Caco-2 (cell line): ENCODE measurements around the gene CD86. TPM values are rescaled to one million over a fixed set of nuclear protein-coding genes. Genes with fewer than 3 reads are reported as not detected.

Experiments
- BruUV-seq: library from RNA; stranded (reverse); fragments of 400-500 nt; replicated peaks from 2 replicates; lab custom pipeline; 2021; lab: Mats Ljungman, UMichigan
- CTCF ChIA-PET: fragments of 300-600 bp; sonication (Branson Sonifier 250); formaldehyde crosslinking; loops from one replicate; lab custom pipeline; 2022; ENCODE audit warnings: antibody characterized with exemption; lab: Charles Lee
- POLR2A ChIA-PET: fragments of 300-600 bp; sonication (Branson Sonifier 250); formaldehyde crosslinking; loops from one replicate; lab custom pipeline; 2022; ENCODE audit warnings: antibody characterized with exemption; lab: Charles Lee
- DNase-seq, 2 experiments: peaks; one replicate each; pipeline versions ENCODE4 v3.0.0 to v3.0.0-alpha.2; 2020 to 2022
- H3K27me3 ChIP-seq: replicated peaks from 2 replicates; pipeline ENCODE4 v1.6.0; 2011; ENCODE audit warnings: low read length; ENCODE audit not compliant: control insufficient read depth, insufficient read depth
- H3K36me3 ChIP-seq: 2 replicates; pipeline ENCODE4 v1.5.1; 2011; ENCODE audit warnings: low read length; ENCODE audit not compliant: control insufficient read depth, insufficient read depth
- H3K4me1 ChIP-seq: fragments of 250-450 bp; sonication (Bioruptor Pico); 2 replicates; pipeline ENCODE4 v1.5.1; 2020; ENCODE audit warnings: mild to moderate bottlenecking
- H3K4me3 ChIP-seq: 2 replicates; pipeline ENCODE4 v1.5.1; 2011; ENCODE audit warnings: low read depth, mild to moderate bottlenecking, control low read depth, low read length
- H3K9me3 ChIP-seq: fragments of 250-450 bp; sonication (Bioruptor Pico); 2 replicates; pipeline ENCODE4 v1.5.1; 2020; ENCODE audit warnings: mild to moderate bottlenecking, moderate library complexity
- H3K27ac Mint-ChIP-seq: one replicate; pipeline ENCODE4 v1.8.0; 2022; ENCODE audit warnings: mixed read lengths; ENCODE audit not compliant: unreplicated experiment
- H3K27me3 Mint-ChIP-seq: one replicate; pipeline ENCODE4 v1.8.0; 2022; ENCODE audit warnings: mixed read lengths; ENCODE audit not compliant: insufficient read depth, unreplicated experiment
- H3K36me3 Mint-ChIP-seq: one replicate; pipeline ENCODE4 v1.8.0; 2022; ENCODE audit warnings: mild to moderate bottlenecking, mixed read lengths; ENCODE audit not compliant: insufficient read depth, unreplicated experiment
- H3K4me1 Mint-ChIP-seq: one replicate; pipeline ENCODE4 v1.8.0; 2022; ENCODE audit warnings: low read depth, mixed read lengths; ENCODE audit not compliant: unreplicated experiment
- H3K4me3 Mint-ChIP-seq: one replicate; pipeline ENCODE4 v1.8.0; 2022; ENCODE audit warnings: mild to moderate bottlenecking, moderate library complexity, mixed read lengths; ENCODE audit not compliant: unreplicated experiment
- H3K9me3 Mint-ChIP-seq: one replicate; pipeline ENCODE4 v1.8.0; 2022; ENCODE audit warnings: mixed read lengths; ENCODE audit not compliant: unreplicated experiment
- intact Hi-C: fragments of 100-400 bp; cut with micrococcal nuclease; formaldehyde crosslinking; loops from one replicate; pipeline ENCODE4 v1.10.0; 2022; ENCODE audit not compliant: unreplicated experiment
- total RNA-seq: library from RNA; stranded (reverse); gene quantifications from 2 replicates; pipeline ENCODE4 v1.2.3, GENCODE V29; 2022
- TF ChIP-seq, protein P1 (sequence below), 2 experiments: fragments of 200-600 bp in 1 of 2; IDR thresholded peaks; 1 replicate in 1 of 2; 2 replicates in 1 of 2; pipeline versions ENCODE4 v1.5.1 to v1.8.0; 2011 to 2022; ENCODE audit warnings: antibody characterized with exemption in 1 of 2, control low read depth in 1 of 2, inconsistent platforms in 1 of 2, low read depth in 1 of 2, low read length in 1 of 2, mild to moderate bottlenecking in 1 of 2, moderate library complexity in 1 of 2; ENCODE audit not compliant: insufficient read depth in 1 of 2, severe bottlenecking in 1 of 2, unreplicated experiment in 1 of 2

CD86 gene
- total RNA-seq, 1 experiment from 2014 or later: not detected

DNA sequence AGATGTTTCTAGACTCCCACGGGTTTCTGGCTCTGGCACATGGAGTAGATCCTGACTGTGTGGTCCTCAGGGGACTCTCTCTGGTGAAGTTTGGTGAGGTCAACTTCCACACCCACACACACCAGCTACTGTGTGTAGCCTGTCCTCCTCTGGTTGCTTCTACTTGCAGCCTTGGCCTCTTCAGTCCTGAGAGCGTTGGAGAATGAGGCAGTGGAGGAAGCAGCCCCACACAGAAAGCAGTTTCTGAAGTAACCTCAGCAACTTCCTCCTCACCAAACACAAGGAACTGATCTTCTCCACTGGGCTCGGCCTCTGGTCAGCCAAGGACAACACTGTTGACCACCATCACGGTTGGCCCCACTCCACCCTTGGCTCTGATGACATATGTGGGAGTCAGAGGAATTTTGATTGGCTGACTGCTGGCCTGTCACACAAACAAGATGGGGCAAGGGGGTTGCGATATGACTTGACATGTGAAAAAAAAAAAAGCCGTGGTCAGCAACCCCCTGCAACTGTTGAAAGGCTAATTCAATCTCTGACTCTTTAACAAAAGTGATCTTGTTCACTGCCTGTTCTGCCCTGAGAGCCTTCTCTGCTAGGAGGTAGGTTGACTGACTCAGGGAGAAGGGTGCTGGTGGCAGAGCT lies 19.6 kb downstream of the CD86 start:
- TF ChIP-seq, protein P1, sequence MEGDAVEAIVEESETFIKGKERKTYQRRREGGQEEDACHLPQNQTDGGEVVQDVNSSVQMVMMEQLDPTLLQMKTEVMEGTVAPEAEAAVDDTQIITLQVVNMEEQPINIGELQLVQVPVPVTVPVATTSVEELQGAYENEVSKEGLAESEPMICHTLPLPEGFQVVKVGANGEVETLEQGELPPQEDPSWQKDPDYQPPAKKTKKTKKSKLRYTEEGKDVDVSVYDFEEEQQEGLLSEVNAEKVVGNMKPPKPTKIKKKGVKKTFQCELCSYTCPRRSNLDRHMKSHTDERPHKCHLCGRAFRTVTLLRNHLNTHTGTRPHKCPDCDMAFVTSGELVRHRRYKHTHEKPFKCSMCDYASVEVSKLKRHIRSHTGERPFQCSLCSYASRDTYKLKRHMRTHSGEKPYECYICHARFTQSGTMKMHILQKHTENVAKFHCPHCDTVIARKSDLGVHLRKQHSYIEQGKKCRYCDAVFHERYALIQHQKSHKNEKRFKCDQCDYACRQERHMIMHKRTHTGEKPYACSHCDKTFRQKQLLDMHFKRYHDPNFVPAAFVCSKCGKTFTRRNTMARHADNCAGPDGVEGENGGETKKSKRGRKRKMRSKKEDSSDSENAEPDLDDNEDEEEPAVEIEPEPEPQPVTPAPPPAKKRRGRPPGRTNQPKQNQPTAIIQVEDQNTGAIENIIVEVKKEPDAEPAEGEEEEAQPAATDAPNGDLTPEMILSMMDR (IDR thresholded peaks at IDR 0.05; ENCODE audit: insufficient read depth in 1 of 2, low read depth in 1 of 2, low read length in 1 of 2, severe bottlenecking in 1 of 2, unreplicated experiment in 1 of 2): no peak
- Mint-ChIP-seq H3K4me3 (no peak overlapping the region), H3K27ac (no peak overlapping the region), H3K36me3 (no peaks in the 10 kb centered on the region), H3K27me3 (no peaks in the 10 kb centered on the region), H3K4me1 (no peaks in the 10 kb centered on the region), H3K9me3 (no peaks in the 10 kb centered on the region)
- Histone ChIP-seq H3K27me3 (no peaks in the 10 kb centered on the region), H3K9me3 (no peaks in the 10 kb centered on the region), H3K36me3 (no peaks in the 10 kb centered on the region), H3K4me1 (peaks cover 10% of the 10 kb centered on the region; the same call in 1 of the 2 replicates), H3K4me3 (no peak overlapping the region)
- CTCF ChIA-PET: no interaction called here
- POLR2A ChIA-PET: no interaction called here
- BruUV-seq: no TSS peak
- intact Hi-C loops: no loop called here
- DNase-seq: no peak

DNA sequence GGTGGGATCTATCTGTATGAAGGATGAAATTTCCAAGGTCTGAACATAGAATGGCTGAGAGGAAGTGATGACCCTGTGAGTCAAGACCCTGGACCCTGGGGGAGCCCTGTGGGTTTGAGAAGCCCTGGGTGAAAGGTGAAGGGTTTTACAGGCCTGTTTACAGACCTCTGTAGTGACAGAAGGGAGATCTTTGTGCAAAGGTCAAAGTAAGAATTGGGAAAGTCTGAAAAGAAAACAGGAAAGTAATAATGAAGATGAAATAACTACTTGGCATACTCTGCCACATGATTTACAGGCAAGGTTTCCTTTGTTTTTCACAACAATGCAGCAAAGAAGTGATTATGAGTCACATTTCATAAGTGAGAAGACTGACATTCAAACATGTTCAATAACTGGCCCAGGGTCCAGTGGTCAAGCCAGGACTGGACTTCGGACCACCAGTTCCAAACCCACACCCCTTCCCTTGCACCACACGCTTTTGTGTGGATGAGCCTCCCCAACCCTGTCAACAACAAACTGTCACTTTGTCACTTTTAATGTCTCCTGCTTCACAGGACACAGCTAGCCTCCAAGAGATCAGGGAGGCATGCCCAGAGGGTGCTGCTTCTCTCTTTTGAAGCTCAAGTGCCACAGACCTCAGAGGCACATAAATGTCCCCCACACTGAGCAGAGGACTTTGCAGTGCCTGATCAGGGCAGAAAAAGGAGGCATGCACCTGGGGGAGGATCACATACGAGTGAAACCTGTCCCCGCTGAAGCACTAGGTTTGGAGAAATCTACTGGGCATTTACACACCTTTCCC lies 21.5 kb downstream of the CD86 start:
- no peak overlapping the region for H3K4me3 ChIP-seq
- DNase-seq: no peak
- Mint-ChIP-seq H3K9me3 (no peaks in the 10 kb centered on the region), H3K36me3 (no peaks in the 10 kb centered on the region), H3K27me3 (peaks cover 6% of the 10 kb centered on the region), H3K4me1 (no peaks in the 10 kb centered on the region), H3K27ac (no peak overlapping the region), H3K4me3 (no peak overlapping the region)
- ChIA-PET POLR2A (no interaction called here), CTCF (no interaction called here)
- peaks cover 10% of the 10 kb centered on the region; the same call in 1 of the 2 replicates for H3K4me1 ChIP-seq
- no TSS peak for BruUV-seq
- no peaks in the 10 kb centered on the region for H3K27me3 ChIP-seq
- no peaks in the 10 kb centered on the region for H3K9me3 ChIP-seq
- H3K36me3 ChIP-seq: no peaks in the 10 kb centered on the region
- intact Hi-C loops: no loop called here
- TF ChIP-seq, protein P1 (IDR thresholded peaks at IDR 0.05; ENCODE audit: insufficient read depth in 1 of 2, low read depth in 1 of 2, low read length in 1 of 2, severe bottlenecking in 1 of 2, unreplicated experiment in 1 of 2): no peak

DNA sequence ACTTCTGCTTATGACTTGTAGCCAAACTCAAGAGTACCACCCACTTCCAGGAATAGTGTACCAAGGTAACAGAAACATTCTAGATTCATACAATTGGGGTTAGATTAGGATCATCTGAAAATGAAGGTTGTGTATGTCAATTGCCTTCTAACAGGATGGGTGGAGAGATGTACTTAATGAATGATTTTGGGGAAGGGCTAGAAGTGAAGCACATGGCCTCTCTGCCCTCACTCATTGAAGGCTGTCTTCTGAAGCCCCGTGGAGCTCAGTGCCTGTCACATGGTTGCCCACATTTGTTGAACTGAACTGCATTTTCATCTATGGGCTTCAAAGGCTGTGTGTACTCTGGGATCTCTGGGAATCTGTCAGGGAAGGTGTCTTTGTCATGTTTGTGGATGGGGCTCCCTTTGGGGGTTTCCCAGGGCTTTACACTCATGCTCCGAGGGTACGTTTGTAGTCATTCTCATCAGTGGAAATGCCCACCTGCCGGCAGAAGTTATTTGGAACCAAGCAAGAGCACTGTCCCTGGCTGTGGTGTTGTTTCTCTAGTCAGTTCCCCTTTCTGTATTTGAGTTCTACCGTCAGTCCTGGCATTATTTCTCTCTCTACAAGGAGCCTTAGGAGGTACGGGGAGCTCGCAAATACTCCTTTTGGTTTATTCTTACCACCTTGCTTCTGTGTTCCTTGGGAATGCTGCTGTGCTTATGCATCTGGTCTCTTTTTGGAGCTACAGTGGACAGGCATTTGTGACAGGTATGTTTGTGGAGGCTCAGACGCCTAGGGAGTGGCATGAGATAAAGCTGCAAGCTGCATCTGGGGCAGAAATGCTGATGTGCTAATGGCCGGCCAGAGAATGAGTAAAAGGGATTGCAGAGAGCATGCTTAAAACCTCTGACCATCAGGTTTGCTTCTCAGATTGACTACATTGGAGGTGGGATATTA lies 22.4 kb downstream of the CD86 start:
- H3K4me1 Mint-ChIP-seq: no peaks in the 10 kb centered on the region
- H3K4me1 ChIP-seq: peaks cover 10% of the 10 kb centered on the region; the same call in 1 of the 2 replicates
- no peak overlapping the region for H3K4me3 Mint-ChIP-seq
- CTCF ChIA-PET: no interaction called here
- intact Hi-C loops: no loop called here
- TF ChIP-seq, protein P1 (IDR thresholded peaks at IDR 0.05; ENCODE audit: insufficient read depth in 1 of 2, low read depth in 1 of 2, low read length in 1 of 2, severe bottlenecking in 1 of 2, unreplicated experiment in 1 of 2): no peak
- H3K27me3 ChIP-seq: no peaks in the 10 kb centered on the region
- peaks cover 6% of the 10 kb centered on the region for H3K27me3 Mint-ChIP-seq
- no TSS peak for BruUV-seq
- H3K9me3 Mint-ChIP-seq: no peaks in the 10 kb centered on the region
- H3K36me3 Mint-ChIP-seq: no peaks in the 10 kb centered on the region
- H3K36me3 ChIP-seq: no peaks in the 10 kb centered on the region
- H3K9me3 ChIP-seq: no peaks in the 10 kb centered on the region
- POLR2A ChIA-PET: no interaction called here
- H3K4me3 ChIP-seq: no peak overlapping the region
- no peak for DNase-seq
- no peak overlapping the region for H3K27ac Mint-ChIP-seq
